Measurements from ENCODE around the gene TARBP1.

DNA sequence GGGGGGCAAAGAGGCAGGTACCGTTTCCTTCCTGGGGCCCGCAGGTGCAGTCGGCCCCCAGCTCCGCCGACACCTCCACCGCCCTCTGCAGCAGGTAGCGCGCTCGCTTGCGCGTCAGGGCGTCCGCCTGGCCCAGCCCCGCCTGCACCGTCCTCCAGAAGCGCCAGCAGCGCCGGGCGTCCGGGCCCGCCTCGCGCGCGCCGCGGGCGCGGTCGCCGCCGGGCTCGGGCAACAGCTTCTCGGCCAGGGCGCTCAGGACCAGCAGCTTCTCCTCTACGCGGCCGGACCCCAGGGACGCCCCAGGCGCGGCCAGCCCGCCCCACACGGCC lies 863 bp downstream of the TARBP1 start:
- TF ChIP-seq, protein P1, sequence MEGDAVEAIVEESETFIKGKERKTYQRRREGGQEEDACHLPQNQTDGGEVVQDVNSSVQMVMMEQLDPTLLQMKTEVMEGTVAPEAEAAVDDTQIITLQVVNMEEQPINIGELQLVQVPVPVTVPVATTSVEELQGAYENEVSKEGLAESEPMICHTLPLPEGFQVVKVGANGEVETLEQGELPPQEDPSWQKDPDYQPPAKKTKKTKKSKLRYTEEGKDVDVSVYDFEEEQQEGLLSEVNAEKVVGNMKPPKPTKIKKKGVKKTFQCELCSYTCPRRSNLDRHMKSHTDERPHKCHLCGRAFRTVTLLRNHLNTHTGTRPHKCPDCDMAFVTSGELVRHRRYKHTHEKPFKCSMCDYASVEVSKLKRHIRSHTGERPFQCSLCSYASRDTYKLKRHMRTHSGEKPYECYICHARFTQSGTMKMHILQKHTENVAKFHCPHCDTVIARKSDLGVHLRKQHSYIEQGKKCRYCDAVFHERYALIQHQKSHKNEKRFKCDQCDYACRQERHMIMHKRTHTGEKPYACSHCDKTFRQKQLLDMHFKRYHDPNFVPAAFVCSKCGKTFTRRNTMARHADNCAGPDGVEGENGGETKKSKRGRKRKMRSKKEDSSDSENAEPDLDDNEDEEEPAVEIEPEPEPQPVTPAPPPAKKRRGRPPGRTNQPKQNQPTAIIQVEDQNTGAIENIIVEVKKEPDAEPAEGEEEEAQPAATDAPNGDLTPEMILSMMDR (conservative IDR thresholded peaks at IDR 0.05) = no peak
- no peak for TF ChIP-seq EZH2 (IDR thresholded peaks at IDR 0.05; ENCODE audit: low read depth)

All from PC-9 (cell line).